ENCODE measurements around the gene SENP7. TPM values are rescaled to one million over a fixed set of nuclear protein-coding genes. Genes with fewer than 3 reads are reported as not detected.

The SENP7 gene
- total RNA-seq, 1 donor from 2014 or later = 17.9 TPM

- H3K27me3 ChIP-seq = no peaks in the 10 kb centered on the region
- intact Hi-C loops (cut with DNase I) = no loop called here
- no peaks in the 10 kb centered on the region for H3K4me1 ChIP-seq
- peaks cover 11% of the 10 kb centered on the region for H3K9me3 ChIP-seq
- no peak overlapping the region for H3K4me3 ChIP-seq
- DNase-seq (ENCODE audit: extremely low spot score in 2 of 2) = no peak
- TF ChIP-seq CTCF (IDR thresholded peaks at IDR 0.05) (no peak), POLR2AphosphoS5 (IDR thresholded peaks at IDR 0.05; ENCODE audit: insufficient read depth in 1 of 2, low read depth in 1 of 2) (no peak), POLR2A (IDR thresholded peaks at IDR 0.05) (no peak)
- H3K36me3 ChIP-seq = peaks cover 0 to 7% of the 10 kb centered on the region in 2 donors
- H3K27ac ChIP-seq = no peak overlapping the region
Measured at GRCh38 chr3:101391413-101391950, 121.5 kb downstream of the SENP7 start.

GRCh38 chr3:101388706-101389105, 124.3 kb downstream of the SENP7 start:
- H3K9me3 ChIP-seq = peaks cover 4% of the 10 kb centered on the region
- peaks cover 0 to 7% of the 10 kb centered on the region in 2 donors for H3K36me3 ChIP-seq
- no peak for DNase-seq (ENCODE audit: extremely low spot score in 2 of 2)
- TF ChIP-seq CTCF (IDR thresholded peaks at IDR 0.05) (no peak), POLR2AphosphoS5 (IDR thresholded peaks at IDR 0.05; ENCODE audit: insufficient read depth in 1 of 2, low read depth in 1 of 2) (no peak), POLR2A (IDR thresholded peaks at IDR 0.05) (no peak)
- H3K4me1 ChIP-seq = no peaks in the 10 kb centered on the region
- no peaks in the 10 kb centered on the region for H3K27me3 ChIP-seq
- H3K4me3 ChIP-seq = no peak overlapping the region
- intact Hi-C loops (cut with DNase I) = no loop called here
- no peak overlapping the region for H3K27ac ChIP-seq

GRCh38 chr3:101387351-101387750, 125.7 kb downstream of the SENP7 start:
- peaks cover 4% of the 10 kb centered on the region for H3K9me3 ChIP-seq
- no peaks in the 10 kb centered on the region for H3K4me1 ChIP-seq
- H3K36me3 ChIP-seq = peaks cover 0 to 7% of the 10 kb centered on the region in 2 donors
- no peak overlapping the region for H3K4me3 ChIP-seq
- TF ChIP-seq POLR2A (IDR thresholded peaks at IDR 0.05) = no peak
- no peak for TF ChIP-seq CTCF (IDR thresholded peaks at IDR 0.05)
- no peak for TF ChIP-seq POLR2AphosphoS5 (IDR thresholded peaks at IDR 0.05; ENCODE audit: insufficient read depth in 1 of 2, low read depth in 1 of 2)
- intact Hi-C loops (cut with DNase I) = no loop called here
- H3K27ac ChIP-seq = no peak overlapping the region
- H3K27me3 ChIP-seq = no peaks in the 10 kb centered on the region
- DNase-seq (ENCODE audit: extremely low spot score in 2 of 2) = no peak

- no peak for TF ChIP-seq POLR2AphosphoS5 (IDR thresholded peaks at IDR 0.05; ENCODE audit: insufficient read depth in 1 of 2, low read depth in 1 of 2)
- TF ChIP-seq CTCF (IDR thresholded peaks at IDR 0.05) = no peak
- no peak for TF ChIP-seq POLR2A (IDR thresholded peaks at IDR 0.05)
- H3K27me3 ChIP-seq = no peaks in the 10 kb centered on the region
- H3K4me1 ChIP-seq = no peaks in the 10 kb centered on the region
- no peak overlapping the region for H3K27ac ChIP-seq
- H3K36me3 ChIP-seq = peaks cover 0 to 4% of the 10 kb centered on the region in 2 donors
- intact Hi-C loops (cut with DNase I) = no loop called here
- no peak overlapping the region for H3K4me3 ChIP-seq
- no peaks in the 10 kb centered on the region for H3K9me3 ChIP-seq
- DNase-seq (ENCODE audit: extremely low spot score in 2 of 2) = no peak
Measured at GRCh38 chr3:101384426-101384825, 128.6 kb downstream of the SENP7 start.

GRCh38 chr3:101383656-101384055, 129.4 kb downstream of the SENP7 start:
- no peak for TF ChIP-seq CTCF (IDR thresholded peaks at IDR 0.05)
- no peak for TF ChIP-seq POLR2AphosphoS5 (IDR thresholded peaks at IDR 0.05; ENCODE audit: insufficient read depth in 1 of 2, low read depth in 1 of 2)
- TF ChIP-seq POLR2A (IDR thresholded peaks at IDR 0.05) = no peak
- Histone ChIP-seq H3K4me1 (no peaks in the 10 kb centered on the region), H3K27me3 (no peaks in the 10 kb centered on the region), H3K9me3 (no peaks in the 10 kb centered on the region), H3K27ac (no peak overlapping the region), H3K4me3 (no peak overlapping the region), H3K36me3 (no peaks in the 10 kb centered on the region)
- DNase-seq (ENCODE audit: extremely low spot score in 2 of 2) = no peak
- intact Hi-C loops (cut with DNase I) = no loop called here

Measured in vagina (tissue), 2 donors.